Left kidney (tissue), 2 donors: Measurements from ENCODE around the gene UBE2S. TPM values are rescaled to one million over a fixed set of nuclear protein-coding genes. Genes with fewer than 3 reads are reported as not detected.
"Not testable (repeated sequence)": the region's sequence is repeated elsewhere in the genome, so short reads cannot be mapped to it uniquely, and the experiment has no call there.

Experiments
- DNase-seq: peaks from one replicate; pipeline ENCODE4 v3.0.0-alpha.2; 2013
- polyA plus RNA-seq: library from polyadenylated mRNA; unstranded; fragments of 120-200 nt; gene quantifications from one replicate; pipeline ENCODE4 v1.2.1, GENCODE V29; 2013; ENCODE audit not compliant: insufficient read length

UBE2S gene
- polyA plus RNA-seq, 1 donor: 43.7 TPM

DNA sequence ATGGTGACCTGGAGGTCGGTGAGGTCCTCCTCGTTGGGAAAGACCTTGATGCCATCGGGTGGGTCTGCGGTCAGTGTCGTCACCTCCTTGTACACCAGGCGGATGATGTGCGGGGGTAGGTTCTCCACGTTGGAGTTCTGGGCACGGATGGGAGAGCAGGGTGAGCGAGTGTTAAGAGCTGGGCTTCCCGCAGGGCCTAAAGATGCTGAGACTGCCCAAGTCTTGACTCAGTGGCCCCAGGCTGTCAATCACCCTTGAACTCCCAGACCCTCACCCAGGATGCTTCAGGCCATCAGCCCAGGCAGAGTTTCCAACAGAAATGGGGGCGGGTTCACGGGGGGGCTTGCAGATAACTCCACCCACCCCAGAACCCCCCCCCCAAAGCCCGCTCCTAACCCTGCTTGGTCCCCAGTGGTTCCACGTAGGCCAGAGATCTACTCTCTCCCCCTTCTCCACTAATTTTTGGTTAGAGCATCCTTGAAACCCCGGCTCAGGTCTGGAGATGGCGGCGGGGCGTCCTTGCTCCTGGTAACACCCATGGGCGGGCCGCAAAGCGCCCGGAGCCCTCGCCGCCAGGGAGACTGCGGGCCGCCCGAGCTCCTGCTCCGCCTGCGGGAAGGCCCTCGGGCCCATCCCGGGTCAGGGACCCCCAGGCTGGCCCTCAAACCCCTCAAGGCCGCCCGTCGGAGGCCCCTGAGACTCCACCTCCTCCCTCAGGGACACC, 600 bp downstream of the UBE2S start:
- DNase-seq: no peak

GRCh38 chr19:55406091-55406825, 1.3 kb downstream of the UBE2S start:
- no peak for DNase-seq

DNA sequence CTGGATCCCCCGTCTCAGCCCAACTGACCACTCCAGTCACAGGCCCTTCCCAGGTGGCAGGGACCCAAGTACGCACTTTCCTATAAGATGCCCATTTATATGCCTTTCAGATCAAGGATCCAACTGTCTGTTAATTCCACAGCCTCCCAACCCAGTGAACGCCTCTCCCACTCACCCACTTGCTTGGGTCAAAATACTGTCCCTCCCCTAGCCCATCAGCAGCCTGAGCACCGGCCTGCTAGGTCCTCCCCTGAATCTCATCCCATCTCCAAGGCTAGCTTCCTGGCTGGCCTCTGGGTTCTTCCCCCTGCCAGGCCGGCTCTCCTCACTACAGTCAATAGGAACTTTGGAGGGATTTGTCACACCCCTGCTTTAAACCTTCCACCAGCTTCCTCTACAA, 1.9 kb downstream of the UBE2S start:
- DNase-seq: no peak

DNA sequence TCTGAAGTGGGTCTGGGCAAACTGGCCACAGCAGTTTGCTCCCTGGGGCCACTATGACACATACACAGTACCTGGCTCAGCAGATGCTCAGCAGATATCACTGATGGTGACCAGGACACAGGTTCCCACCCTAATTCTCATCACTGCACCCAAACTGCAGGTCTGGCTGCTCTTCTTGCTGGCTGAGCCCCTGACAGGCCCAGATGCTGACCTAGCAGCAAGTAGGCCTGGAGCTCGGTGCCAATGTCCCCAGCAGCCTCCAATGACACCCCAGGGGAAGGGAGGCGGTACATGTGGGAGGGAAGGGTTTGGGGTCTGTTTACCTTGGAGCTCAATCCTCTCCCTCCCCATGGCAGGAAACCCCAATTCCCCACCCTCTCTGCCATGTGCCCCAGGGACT, 5.1 kb downstream of the UBE2S start:
- no peak for DNase-seq

DNA sequence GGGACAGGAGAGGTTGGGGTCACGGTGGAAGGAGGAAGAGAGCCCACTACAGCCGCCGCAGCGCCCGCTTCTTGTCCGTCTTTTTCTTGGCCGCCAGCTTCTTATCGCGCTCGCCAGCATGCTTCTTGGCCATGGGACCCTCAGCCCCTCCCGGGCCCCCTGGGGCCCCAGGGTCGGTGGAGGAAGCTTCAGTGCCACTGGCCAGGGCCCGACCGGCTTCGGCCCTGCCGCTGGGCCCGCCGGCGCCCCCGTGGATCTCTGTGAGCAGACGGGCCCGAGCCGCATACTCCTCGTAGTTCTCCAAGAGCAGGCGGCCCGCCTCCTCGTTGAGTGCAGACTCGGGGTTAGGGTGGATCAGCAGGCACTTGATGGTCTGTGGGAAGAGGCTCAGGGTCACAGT, 6.2 kb downstream of the UBE2S start:
- not testable (repeated sequence) for DNase-seq

DNA sequence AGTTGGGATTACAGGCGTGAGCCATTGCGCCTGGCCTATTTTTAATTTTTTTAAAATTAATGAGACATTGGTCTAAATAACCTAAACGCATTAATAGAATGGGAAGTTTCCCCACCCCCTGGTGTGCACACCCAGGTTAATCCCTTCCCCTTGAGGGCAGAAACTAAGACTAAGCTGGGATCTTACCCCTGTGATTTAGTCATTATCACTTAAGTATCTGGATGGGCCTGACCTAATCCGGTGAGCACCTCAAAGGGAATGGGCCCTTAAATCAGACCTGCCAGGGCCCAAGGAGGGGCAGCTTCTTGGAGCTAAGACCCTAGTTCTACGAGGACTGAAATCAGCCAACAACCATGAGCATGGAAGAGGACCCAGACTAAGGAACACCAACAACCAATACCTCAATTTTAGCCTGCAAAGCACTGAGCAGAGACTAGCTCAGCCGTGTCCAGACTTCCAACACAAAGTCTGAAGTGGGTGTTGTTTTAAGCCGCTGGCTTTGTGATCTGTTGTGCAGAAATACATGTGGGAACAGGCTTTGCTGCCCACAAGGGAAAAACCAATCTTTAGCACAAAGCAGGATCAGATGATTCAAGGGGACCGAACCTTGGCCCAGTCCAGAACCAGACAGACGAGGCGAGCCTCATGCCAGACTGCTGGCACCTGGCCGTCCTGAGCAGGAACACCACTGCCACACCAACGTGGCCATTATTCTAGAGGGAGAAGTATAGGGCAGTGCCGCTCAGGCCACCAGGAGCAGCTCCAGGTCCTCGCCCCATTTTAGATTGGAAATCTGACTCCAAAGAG, 7.1 kb downstream of the UBE2S start:
- DNase-seq: no peak

GRCh38 chr19:55398200-55398925, 9.2 kb downstream of the UBE2S start:
- no peak for DNase-seq

DNA sequence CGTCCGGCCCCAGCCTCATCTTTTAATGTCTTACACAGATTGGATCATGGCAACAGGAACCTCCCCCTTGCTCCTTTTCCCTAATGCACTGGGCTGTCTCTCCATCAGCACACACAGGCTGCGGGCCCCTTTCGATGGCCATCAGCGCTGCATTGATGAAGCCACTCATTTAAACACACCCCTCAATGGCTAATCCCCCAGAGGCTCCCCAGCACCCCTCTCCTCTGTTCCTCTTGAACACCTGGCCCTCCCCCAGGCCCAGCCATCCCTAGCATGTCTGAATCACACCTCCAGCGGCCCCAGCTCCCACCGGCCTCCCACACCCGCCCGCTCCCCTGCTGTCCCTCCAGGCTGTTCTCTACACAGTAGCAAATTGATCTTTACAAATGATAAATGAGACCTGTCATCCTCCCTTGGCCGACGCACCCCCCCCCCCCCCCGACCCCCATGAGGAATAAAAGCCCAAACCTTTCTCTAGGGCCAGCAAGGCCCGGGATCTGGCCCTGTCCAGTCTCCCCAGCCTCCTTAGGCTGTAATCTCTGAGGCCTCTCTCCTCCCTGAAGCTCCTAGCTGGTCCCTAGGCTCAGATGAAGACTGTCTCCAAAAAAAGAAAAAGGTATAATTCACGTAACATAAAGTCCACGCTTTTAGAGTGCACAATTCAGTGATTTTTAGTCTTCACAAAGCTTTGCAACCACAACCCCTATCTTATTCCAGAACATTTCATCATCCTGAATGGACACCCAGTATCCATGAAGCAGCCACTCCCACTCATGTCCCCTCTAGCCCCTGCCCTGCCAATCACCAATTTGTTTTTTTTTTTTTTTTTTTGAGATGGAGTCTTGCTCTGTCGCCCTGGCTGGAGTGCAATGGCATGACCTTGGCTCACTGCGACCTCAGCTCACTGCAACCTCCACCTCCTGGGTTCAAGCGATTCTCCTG, 14.5 kb downstream of the UBE2S start:
- DNase-seq: no peak

DNA sequence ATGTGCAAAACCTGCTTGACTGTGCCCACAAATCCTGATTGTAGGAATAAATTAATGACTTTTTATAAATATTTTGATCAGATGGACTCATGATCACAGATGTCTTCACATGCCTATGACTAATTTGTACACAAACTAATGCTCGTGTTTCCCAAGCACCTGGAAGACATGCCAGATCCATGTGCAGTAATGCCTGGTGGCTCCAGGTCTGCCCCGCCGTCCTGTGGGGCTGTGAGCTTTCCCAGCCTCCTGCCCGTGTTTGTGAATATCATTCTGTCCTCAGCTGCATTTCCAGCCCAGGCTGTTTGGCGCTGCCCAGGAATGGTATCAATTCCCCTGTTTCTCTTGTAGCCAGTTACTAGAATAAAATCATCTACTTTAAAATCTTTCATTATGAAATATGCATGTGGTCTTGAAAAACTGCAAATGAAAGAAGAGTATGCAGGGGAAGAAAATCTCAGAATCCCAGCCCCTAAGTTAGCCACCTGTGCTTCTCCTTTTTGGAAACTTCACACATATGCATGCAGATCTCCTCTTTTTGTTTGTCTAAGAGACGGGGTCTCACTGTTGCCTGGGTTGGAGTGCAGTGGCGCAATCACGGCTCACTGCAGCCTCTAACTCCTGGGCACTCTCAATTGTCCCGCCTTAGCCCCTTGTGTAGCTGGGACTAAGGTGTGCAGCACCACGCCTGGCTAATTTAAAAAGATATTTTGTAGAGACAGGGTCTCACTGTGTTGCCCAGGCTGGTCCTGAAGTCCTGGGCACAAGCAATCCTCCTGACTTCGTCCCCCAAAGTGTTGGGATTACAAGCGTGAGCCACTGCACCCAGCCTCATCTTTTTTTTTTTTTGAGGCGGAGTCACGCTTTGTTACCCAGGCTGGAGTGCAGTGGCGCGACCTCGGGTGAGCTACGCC, 15.6 kb downstream of the UBE2S start:
- no peak for DNase-seq

DNA sequence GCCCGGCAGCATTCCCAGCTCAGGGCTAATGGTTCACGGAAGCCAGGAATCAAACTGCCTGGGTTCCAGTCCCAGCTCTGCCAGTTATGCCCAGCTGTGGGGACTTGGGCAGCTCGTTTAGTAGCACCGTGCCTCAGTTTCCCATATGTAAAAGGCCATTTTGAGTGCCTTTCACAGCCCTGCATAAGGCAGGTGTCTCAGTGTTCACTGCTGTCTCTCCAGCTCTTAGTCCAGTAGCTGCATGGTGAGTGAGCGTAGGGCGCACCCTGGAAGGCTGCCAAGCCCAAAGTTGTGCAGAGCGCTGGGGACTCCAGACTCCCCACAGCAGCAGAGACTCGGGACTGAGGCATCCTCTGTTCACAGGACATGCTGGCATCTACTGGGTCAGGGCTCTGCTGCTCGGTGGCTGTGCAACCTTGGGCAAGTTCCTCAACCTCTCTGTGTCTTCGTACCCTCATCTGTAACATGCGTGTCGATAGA, 16.4 kb downstream of the UBE2S start:
- no peak for DNase-seq

DNA sequence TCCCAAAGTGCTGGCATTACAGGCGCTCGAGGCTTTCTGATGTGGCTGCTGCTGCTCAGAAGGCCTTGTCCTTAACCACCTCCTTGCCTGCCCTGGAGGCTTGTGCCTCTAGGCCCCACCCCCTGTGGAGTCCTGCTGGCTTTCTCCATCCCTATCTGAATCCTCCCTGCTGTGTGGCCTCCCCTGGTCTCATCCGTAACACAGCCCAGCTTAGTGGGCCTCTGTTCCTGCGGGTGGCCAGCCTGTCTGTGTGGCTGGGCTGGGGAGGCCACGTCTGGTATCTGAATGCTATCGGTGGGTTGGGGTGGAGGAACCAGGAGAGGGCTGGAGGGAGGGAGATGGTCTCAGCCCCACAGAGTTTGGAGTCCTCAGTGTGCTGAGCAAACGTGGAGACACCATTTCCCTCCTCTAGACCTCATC, 17.1 kb downstream of the UBE2S start:
- no peak for DNase-seq

DNA sequence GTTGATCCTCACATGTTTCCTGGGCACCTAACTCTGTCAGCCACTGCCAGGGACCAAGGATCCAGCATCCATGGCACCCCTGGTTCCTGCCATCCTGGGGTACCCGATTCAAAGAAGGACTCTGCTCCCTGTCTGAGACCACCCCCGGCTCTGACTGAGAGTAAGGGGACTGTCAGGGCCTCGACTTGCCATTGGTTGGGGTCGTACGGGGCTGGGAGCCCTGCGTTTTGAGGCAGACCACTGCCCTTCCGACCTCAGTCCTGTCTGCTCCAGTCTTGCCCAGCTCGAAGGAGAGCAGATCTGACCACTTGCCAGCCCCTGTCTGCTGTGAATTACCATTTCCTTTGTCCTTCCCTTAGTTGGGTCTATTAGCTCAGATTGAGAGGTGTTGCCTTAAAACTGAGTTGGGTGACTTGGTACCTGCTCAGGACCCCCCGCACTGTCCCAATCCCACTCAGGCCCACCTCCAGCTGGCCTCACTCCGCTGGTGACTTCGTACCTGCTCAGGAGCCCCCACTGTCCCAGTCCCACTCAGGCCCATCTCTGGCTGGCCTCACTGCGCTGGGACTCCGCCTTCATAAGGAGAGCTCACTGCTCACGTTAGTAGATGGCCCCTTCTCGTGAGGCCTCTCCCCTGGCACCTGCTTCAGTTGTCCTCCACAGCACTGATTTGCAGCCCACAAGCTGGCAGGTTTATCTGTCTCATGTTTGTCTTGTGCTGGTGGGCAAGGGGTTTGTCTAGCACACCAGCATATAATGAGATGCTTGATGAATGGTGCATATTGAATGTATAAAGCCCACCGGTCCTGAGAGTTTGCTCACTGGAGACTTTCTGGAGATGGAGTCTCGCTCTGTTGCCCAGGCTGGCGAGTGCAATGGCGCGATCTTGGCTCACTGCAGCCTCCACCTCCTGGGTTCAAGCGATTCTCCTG, 17.9 kb downstream of the UBE2S start:
- DNase-seq: no peak

DNA sequence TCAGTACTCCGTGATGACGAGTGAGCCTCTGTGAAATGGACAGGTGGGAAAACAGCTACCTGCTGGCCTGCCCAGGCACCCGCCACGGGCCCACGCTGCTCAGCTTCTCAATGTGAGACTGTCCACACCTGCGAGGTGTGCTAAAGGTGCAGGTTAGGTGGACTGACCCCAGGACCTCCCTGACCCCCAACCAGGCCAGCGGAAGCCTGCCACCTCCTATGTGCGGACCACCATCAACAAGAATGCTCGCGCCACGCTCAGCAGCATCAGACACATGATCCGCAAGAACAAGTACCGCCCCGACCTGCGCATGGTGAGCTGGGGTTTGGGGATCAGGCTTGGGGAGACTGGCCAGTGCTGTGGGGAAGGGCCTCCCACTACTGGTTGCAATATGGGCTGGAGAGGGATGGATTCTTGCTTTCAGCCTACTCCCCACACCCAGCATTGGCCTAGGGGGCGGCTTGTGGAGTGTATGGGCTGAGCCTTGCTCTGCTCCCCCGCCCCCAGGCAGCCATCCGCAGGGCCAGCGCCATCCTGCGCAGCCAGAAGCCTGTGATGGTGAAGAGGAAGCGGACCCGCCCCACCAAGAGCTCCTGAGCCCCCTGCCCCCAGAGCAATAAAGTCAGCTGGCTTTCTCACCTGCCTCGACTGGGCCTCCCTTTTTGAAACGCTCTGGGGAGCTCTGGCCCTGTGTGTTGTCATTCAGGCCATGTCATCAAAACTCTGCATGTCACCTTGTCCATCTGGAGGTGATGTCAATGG, 19.7 kb downstream of the UBE2S start:
- no peak for DNase-seq

- DNase-seq: no peak
Measured at GRCh38 chr19:55386493-55386971, 21.1 kb downstream of the UBE2S start.

GRCh38 chr19:55385724-55386492, 21.7 kb downstream of the UBE2S start, which contains the start of gene RPL28:
Gene RPL28, plus strand, starts transcription at chr19:55385932. Its CDS starts 426 bp downstream, at chr19:55386358.
- peak; percentile 99 for DNase-seq

- DNase-seq: peak; percentile 97
Measured at GRCh38 chr19:55384920-55385723, 22.5 kb downstream of the UBE2S start.
